Embryonic facial prominence (tissue), 1 donor: ENCODE measurements around the gene PTPN3.
"Not testable (repeated sequence)": the region's sequence is repeated elsewhere in the genome, so short reads cannot be mapped to it uniquely, and the experiment has no call there.

Source experiments
- DNase-seq: peaks from one replicate; pipeline ENCODE4 v3.0.0-alpha.2; 2016; ENCODE audit errors: extremely low spot score

PTPN3 gene

GRCh38 chr9:109346904-109347303 lies 151.2 kb downstream of the PTPN3 start:
- no peak for DNase-seq

GRCh38 chr9:109344866-109345265 lies 153.2 kb downstream of the PTPN3 start:
- no peak for DNase-seq

GRCh38 chr9:109342878-109343277 lies 155.2 kb downstream of the PTPN3 start:
- DNase-seq: no peak

- DNase-seq: no peak
Observed at GRCh38 chr9:109341561-109341960, 156.5 kb downstream of the PTPN3 start.

- not testable (repeated sequence) for DNase-seq
Observed at GRCh38 chr9:109340979-109341378, 157.1 kb downstream of the PTPN3 start.

GRCh38 chr9:109336409-109336808 lies 161.7 kb downstream of the PTPN3 start:
- no peak for DNase-seq

- DNase-seq: no peak
Observed at GRCh38 chr9:109335929-109336328, 162.2 kb downstream of the PTPN3 start.

GRCh38 chr9:109335121-109335520 lies 163.0 kb downstream of the PTPN3 start:
- DNase-seq: no peak

GRCh38 chr9:109331353-109331752 lies 166.8 kb downstream of the PTPN3 start:
- no peak for DNase-seq

GRCh38 chr9:109329638-109330258 lies 168.4 kb downstream of the PTPN3 start:
- DNase-seq: no peak

- DNase-seq: no peak
Observed at GRCh38 chr9:109328978-109329637, 169.0 kb downstream of the PTPN3 start.
